MCF 10A (cell line): ENCODE measurements around the gene CENPX. TPM values are rescaled to one million over a fixed set of nuclear protein-coding genes. Genes with fewer than 3 reads are reported as not detected.

Source experiments
- Bru-seq: library from RNA; stranded (reverse); fragments of 400-500 nt; gene quantifications from one replicate; lab custom pipeline; 2021; lab: Mats Ljungman, UMichigan
- BruChase-seq, 2 experiments: library from RNA; stranded (reverse); fragments of 400-500 nt; gene quantifications; one replicate each; lab custom pipeline; 2021; lab: Mats Ljungman, UMichigan
- BruUV-seq: library from RNA; stranded (reverse); fragments of 400-500 nt; replicated peaks from 2 replicates; lab custom pipeline; 2021; lab: Mats Ljungman, UMichigan
- CTCF ChIA-PET: fragments of 300-600 bp; sonication (Branson Sonifier 250); formaldehyde crosslinking; extraction: SDS; loops from one replicate; lab custom pipeline; 2021; ENCODE audit warnings: antibody characterized with exemption, inconsistent platforms; lab: Yijun Ruan, JAX
- POLR2A ChIA-PET: fragments of 300-600, 350-650 bp; sonication (Branson Sonifier 250); formaldehyde crosslinking; extraction: SDS; loops from one replicate; lab custom pipeline; 2020; ENCODE audit warnings: antibody characterized with exemption, inconsistent platforms; lab: Yijun Ruan, JAX
- DNase-seq: peaks from one replicate; pipeline ENCODE4 v3.0.0-alpha.2; 2018; ENCODE audit not compliant: unreplicated experiment
- H3K27ac Mint-ChIP-seq: one replicate; pipeline ENCODE4 v1.8.0; 2022; ENCODE audit warnings: mild to moderate bottlenecking, low read depth, mixed read lengths; ENCODE audit not compliant: unreplicated experiment
- H3K27me3 Mint-ChIP-seq: one replicate; pipeline ENCODE4 v1.8.0; 2022; ENCODE audit warnings: mixed read lengths; ENCODE audit not compliant: insufficient read depth, unreplicated experiment
- H3K36me3 Mint-ChIP-seq: one replicate; pipeline ENCODE4 v1.8.0; 2022; ENCODE audit warnings: mild to moderate bottlenecking, moderate library complexity, mixed read lengths; ENCODE audit not compliant: insufficient read depth, unreplicated experiment
- H3K4me1 Mint-ChIP-seq: one replicate; pipeline ENCODE4 v1.8.0; 2022; ENCODE audit warnings: mixed read lengths; ENCODE audit not compliant: insufficient read depth, unreplicated experiment
- H3K4me3 Mint-ChIP-seq: one replicate; pipeline ENCODE4 v1.8.0; 2022; ENCODE audit warnings: mild to moderate bottlenecking, moderate library complexity, mixed read lengths; ENCODE audit not compliant: unreplicated experiment
- H3K9me3 Mint-ChIP-seq: one replicate; pipeline ENCODE4 v1.8.0; 2022; ENCODE audit warnings: mixed read lengths; ENCODE audit not compliant: unreplicated experiment
- CTCF ChIP-seq: fragments of 200-600 bp; IDR thresholded peaks from one replicate; pipeline ENCODE4 v1.8.0; 2022; ENCODE audit warnings: antibody characterized with exemption, mild to moderate bottlenecking; ENCODE audit not compliant: unreplicated experiment
- intact Hi-C: fragments of 100-400 bp; cut with micrococcal nuclease; formaldehyde crosslinking; loops from 2 replicates; pipeline ENCODE4 v1.14.1; 2022
- long read RNA-seq: library from polyadenylated mRNA; stranded (forward); transcript quantifications from one replicate; pipeline ENCODE4 v2.0.0, GENCODE V29; 2022
- total RNA-seq: library from RNA; stranded (reverse); gene quantifications from 2 replicates; pipeline ENCODE4 v1.2.3, GENCODE V29; 2022

CENPX gene
- total RNA-seq (27.6 and 35.6 TPM in 2 replicates), Bru-seq, nascent RNA (percentile 37 among the genes with signal in this experiment), BruChase-seq, experiment 1, labeled RNA remaining after a 6-hour chase (percentile 43 among the genes with signal in this experiment), BruChase-seq, experiment 2, labeled RNA remaining after a 2-hour chase (percentile 41 among the genes with signal in this experiment)
- long read RNA-seq, transcript CENPX-202 (5 exons, 805 nt) = major isoform, 43 of 93 reads
- long read RNA-seq, transcript CENPX-201 (4 exons, 751 nt) = minor isoform, 27 of 93 reads
- long read RNA-seq, transcript CENPX-206 (4 exons, 710 nt) = minor isoform, 5 of 93 reads
- long read RNA-seq, partial matches to known transcripts = 6 of 93 reads
- long read RNA-seq, other reads (novel, unspliced or antisense) = 4 of 93 reads

- no peak for TF ChIP-seq CTCF
- intact Hi-C loops = no loop called here
- Mint-ChIP-seq H3K4me3 (peak within 1 kb of the TSS; percentile 79), H3K36me3 (peaks cover 5% of the 10 kb centered on the region), H3K27ac (peak within 1 kb of the TSS; percentile 61), H3K27me3 (no peaks in the 10 kb centered on the region), H3K9me3 (no peaks in the 10 kb centered on the region), H3K4me1 (peaks cover 16% of the 10 kb centered on the region)
- CTCF ChIA-PET = interaction anchor here (0.6 to 5.2 kb wide), 14 partner anchors 12 to 628 kb away, joined by 3 to 74 read pairs (median 4); partner anchors contain the start of gene NOTUM
- DNase-seq = no peak
- no TSS peak for BruUV-seq
- POLR2A ChIA-PET = interaction anchor here (0.5 to 4.7 kb wide), 25 partner anchors 9 to 617 kb away, joined by 3 to 35 read pairs (median 4); partner anchors contain the start of genes ASPSCR1, DCXR, DUS1L and FASN
Measured at GRCh38 chr17:82022310-82022980, at the start of gene CENPX. Gene CENPX, minus strand, starts transcription at chr17:82022878. Its CDS starts 17 bp downstream, at chr17:82022861.

GRCh38 chr17:82070611-82071010, 47.9 kb upstream of the CENPX start:
- Mint-ChIP-seq H3K36me3 (peaks cover 7% of the 10 kb centered on the region), H3K27me3 (no peaks in the 10 kb centered on the region), H3K4me1 (no peaks in the 10 kb centered on the region), H3K4me3 (no peak overlapping the region), H3K27ac (no peak overlapping the region), H3K9me3 (no peaks in the 10 kb centered on the region)
- DNase-seq = no peak
- ChIA-PET CTCF (no interaction called here), POLR2A (interaction anchor here (1.0 to 1.9 kb wide), 2 partner anchors 9 to 64 kb away, joined by 3 to 7 read pairs; no protein-coding TSS in a partner anchor)
- TF ChIP-seq CTCF = no peak
- intact Hi-C loops = no loop called here
- BruUV-seq = no TSS peak

- H3K4me3 Mint-ChIP-seq = peak within 1 kb of the TSS; percentile 70
- H3K9me3 Mint-ChIP-seq = no peaks in the 10 kb centered on the region
- H3K27ac Mint-ChIP-seq = peak within 1 kb of the TSS; percentile 83
- TSS peak; percentile 88 for BruUV-seq
- no peaks in the 10 kb centered on the region for H3K4me1 Mint-ChIP-seq
- intact Hi-C loops = no loop called here
- DNase-seq = peak; percentile 45
- H3K36me3 Mint-ChIP-seq = peaks cover 7% of the 10 kb centered on the region
- no peaks in the 10 kb centered on the region for H3K27me3 Mint-ChIP-seq
- no peak for TF ChIP-seq CTCF
- CTCF ChIA-PET = interaction anchor here (1.0 to 1.4 kb wide), 2 partner anchors 30 to 106 kb away, joined by 3 to 4 read pairs; no protein-coding TSS in a partner anchor
- POLR2A ChIA-PET = interaction anchor here (0.7 to 4.0 kb wide), 19 partner anchors 10 to 364 kb away, joined by 3 to 15 read pairs (median 4); partner anchors contain the start of genes CENPX, DCXR, FASN and GPS1
Measured at GRCh38 chr17:82065638-82066303, 43.1 kb upstream of the CENPX start, which contains the start of gene DUS1L. Gene DUS1L, minus strand, starts transcription at chr17:82065804. Its CDS starts 745 bp downstream, at chr17:82065059.
